Natural killer cell (primary cell): Measurements from ENCODE around the gene SYNPO. TPM values are rescaled to one million over a fixed set of nuclear protein-coding genes. Genes with fewer than 3 reads are reported as not detected.

ENCODE experiments used
- ATAC-seq, 3 donors: fragments of 150-1000 bp in 2 of 3; fragments of 200-7000 bp in 1 of 3; cut with Tn5 transposase; 1 replicate in 1 of 3; 2 replicates in 2 of 3; pipeline ENCODE4 v1.10.0; 2021; ENCODE audit warnings: mild to moderate bottlenecking in 2 of 3, moderate library complexity in 2 of 3
- DNase-seq, 2 donors: peaks; one replicate each; pipeline versions ENCODE4 v3.0.0 to v3.0.0-alpha.2; 2013 to 2021; ENCODE audit warnings: mixed read lengths in 1 of 2
- H3K27ac ChIP-seq: one replicate; pipeline ENCODE4 v1.5.1; 2013; ENCODE audit warnings: mild to moderate bottlenecking, low read length
- H3K27me3 ChIP-seq: one replicate; pipeline ENCODE4 v1.6.1; 2013; ENCODE audit warnings: low read length; ENCODE audit not compliant: control insufficient read depth, insufficient read depth
- H3K36me3 ChIP-seq: one replicate; pipeline ENCODE4 v1.6.1; 2013; ENCODE audit warnings: low read length; ENCODE audit not compliant: control insufficient read depth, insufficient read depth
- H3K4me1 ChIP-seq: one replicate; pipeline ENCODE4 v1.6.1; 2013; ENCODE audit warnings: low read length; ENCODE audit not compliant: control insufficient read depth, insufficient read depth
- H3K4me3 ChIP-seq: one replicate; pipeline ENCODE4 v1.5.1; 2013; ENCODE audit warnings: low read length
- H3K9me3 ChIP-seq: one replicate; pipeline ENCODE4 v1.6.1; 2013; ENCODE audit warnings: low read length; ENCODE audit not compliant: control insufficient read depth, insufficient read depth
- H3K27ac Mint-ChIP-seq, 2 donors: one replicate each; pipeline ENCODE4 v1.8.0; 2022; ENCODE audit warnings: mild to moderate bottlenecking in 2 of 2, mixed read lengths in 2 of 2, moderate library complexity in 1 of 2
- H3K27me3 Mint-ChIP-seq, 2 donors: one replicate each; pipeline ENCODE4 v1.8.0; 2022; ENCODE audit warnings: low read depth in 2 of 2, mixed read lengths in 2 of 2
- H3K36me3 Mint-ChIP-seq: one replicate; pipeline ENCODE4 v1.8.0; 2022; ENCODE audit warnings: mixed read lengths
- H3K4me1 Mint-ChIP-seq, 2 donors: one replicate each; pipeline ENCODE4 v1.8.0; 2022; ENCODE audit warnings: mixed read lengths in 2 of 2
- H3K4me3 Mint-ChIP-seq: one replicate; pipeline ENCODE4 v1.8.0; 2022; ENCODE audit warnings: mild to moderate bottlenecking, moderate library complexity, mixed read lengths
- H3K9me3 Mint-ChIP-seq, 2 donors: one replicate each; pipeline ENCODE4 v1.8.0; 2022; ENCODE audit warnings: mixed read lengths in 2 of 2
- WGBS: methylation state at CpG from one replicate; pipeline ENCODE4 v1.1.7; 2013; ENCODE audit warnings: missing lambda C conversion rate; ENCODE audit not compliant: insufficient coverage; 5-methylcytosine and 5-hydroxymethylcytosine counted together
- intact Hi-C: fragments of 100-400 bp; cut with micrococcal nuclease; formaldehyde crosslinking; loops from one replicate; pipeline ENCODE4 v1.14.2; 2022
- total RNA-seq, 4 donors: library from RNA; stranded (reverse); fragments of 120-200 nt in 1 of 4; gene quantifications; one replicate each; pipeline versions ENCODE4 v1.2.3 to v1.2.4, GENCODE V29; 2013 to 2022
- TF ChIP-seq, protein P1 (sequence below): fragments of 200-600 bp; IDR thresholded peaks from one replicate; pipeline ENCODE4 v1.8.0; 2022; ENCODE audit warnings: antibody characterized with exemption

The SYNPO gene
- total RNA-seq, 3 donors from 2014 or later (not counting 1 experiment from before 2014, with no cell fraction given), result 0.16 to 0.48 TPM; not detected in 1

- Histone ChIP-seq H3K9me3 (no peaks in the 10 kb centered on the region), H3K4me1 (no peaks in the 10 kb centered on the region), H3K4me3 (no peak overlapping the region), H3K27me3 (no peaks in the 10 kb centered on the region), H3K27ac (no peak overlapping the region), H3K36me3 (no peaks in the 10 kb centered on the region)
- no peak overlapping the region for H3K4me3 Mint-ChIP-seq
- no peaks in the 10 kb centered on the region for H3K36me3 Mint-ChIP-seq
- TF ChIP-seq, protein P1, sequence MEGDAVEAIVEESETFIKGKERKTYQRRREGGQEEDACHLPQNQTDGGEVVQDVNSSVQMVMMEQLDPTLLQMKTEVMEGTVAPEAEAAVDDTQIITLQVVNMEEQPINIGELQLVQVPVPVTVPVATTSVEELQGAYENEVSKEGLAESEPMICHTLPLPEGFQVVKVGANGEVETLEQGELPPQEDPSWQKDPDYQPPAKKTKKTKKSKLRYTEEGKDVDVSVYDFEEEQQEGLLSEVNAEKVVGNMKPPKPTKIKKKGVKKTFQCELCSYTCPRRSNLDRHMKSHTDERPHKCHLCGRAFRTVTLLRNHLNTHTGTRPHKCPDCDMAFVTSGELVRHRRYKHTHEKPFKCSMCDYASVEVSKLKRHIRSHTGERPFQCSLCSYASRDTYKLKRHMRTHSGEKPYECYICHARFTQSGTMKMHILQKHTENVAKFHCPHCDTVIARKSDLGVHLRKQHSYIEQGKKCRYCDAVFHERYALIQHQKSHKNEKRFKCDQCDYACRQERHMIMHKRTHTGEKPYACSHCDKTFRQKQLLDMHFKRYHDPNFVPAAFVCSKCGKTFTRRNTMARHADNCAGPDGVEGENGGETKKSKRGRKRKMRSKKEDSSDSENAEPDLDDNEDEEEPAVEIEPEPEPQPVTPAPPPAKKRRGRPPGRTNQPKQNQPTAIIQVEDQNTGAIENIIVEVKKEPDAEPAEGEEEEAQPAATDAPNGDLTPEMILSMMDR, result no peak
- H3K9me3 Mint-ChIP-seq, result no peaks in the 10 kb centered on the region
- intact Hi-C loops, result no loop called here
- WGBS, result 88% methylated on average over 6 of the region's 6 CpGs
- no peak overlapping the region for H3K27ac Mint-ChIP-seq
- DNase-seq (no peak), ATAC-seq (peak in 1 of 3 donors; percentile 5)
- H3K4me1 Mint-ChIP-seq, result no peaks in the 10 kb centered on the region
- peaks cover 0 to 7% of the 10 kb centered on the region in 2 donors for H3K27me3 Mint-ChIP-seq
Observed at GRCh38 chr5:150605546-150605945, 34.9 kb upstream of the SYNPO start.

DNA sequence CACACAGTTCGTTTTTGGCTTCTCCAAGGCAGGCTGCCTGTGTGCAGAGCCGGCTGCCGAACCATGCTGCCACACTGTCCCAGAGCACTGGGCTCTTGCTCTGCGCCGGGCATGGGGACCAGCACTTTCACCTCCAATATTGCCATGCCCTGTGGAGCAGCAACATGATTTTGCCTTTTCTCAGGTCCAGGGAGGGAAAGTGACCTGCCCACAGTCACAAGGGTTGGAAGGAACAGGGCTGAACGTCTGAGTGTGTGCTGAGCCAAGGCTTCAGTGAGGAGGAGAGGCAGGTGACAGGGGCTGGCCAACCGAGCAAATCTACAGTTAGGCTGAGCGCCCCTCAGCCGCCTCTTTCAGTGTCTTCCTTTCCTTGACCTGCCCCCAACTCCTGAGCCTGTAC is 34.0 kb upstream of the SYNPO start:
- Histone ChIP-seq H3K27me3 (no peaks in the 10 kb centered on the region), H3K4me1 (no peaks in the 10 kb centered on the region), H3K4me3 (no peak overlapping the region), H3K27ac (no peak overlapping the region), H3K9me3 (no peaks in the 10 kb centered on the region), H3K36me3 (no peaks in the 10 kb centered on the region)
- intact Hi-C loops, result no loop called here
- Mint-ChIP-seq H3K27me3 (peaks cover 0 to 7% of the 10 kb centered on the region in 2 donors), H3K4me1 (no peaks in the 10 kb centered on the region), H3K36me3 (no peaks in the 10 kb centered on the region), H3K9me3 (no peaks in the 10 kb centered on the region), H3K4me3 (no peak overlapping the region), H3K27ac (no peak overlapping the region)
- ATAC-seq, result no peak
- 86% methylated on average over 9 of the region's 9 CpGs for WGBS
- DNase-seq, result no peak
- TF ChIP-seq, protein P1, result no peak

DNA sequence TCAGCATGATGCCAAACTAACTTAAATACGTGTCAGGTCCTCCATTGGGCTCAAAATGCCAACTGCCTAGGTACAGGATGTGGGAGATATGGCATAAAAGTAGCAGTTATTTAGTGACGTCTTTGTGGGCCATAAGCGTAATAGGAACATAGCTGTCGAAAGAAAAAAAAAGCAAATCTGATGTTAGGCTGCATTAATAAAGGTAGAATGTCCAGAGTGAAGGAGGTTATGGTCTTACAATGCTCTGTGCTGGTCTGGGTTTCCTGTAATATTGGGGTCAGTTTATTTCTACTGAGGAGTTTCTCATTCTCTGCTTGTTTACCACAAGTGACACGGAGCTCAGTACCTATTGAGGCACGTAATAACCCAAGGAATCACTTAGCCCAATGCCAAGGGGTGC is 33.4 kb upstream of the SYNPO start:
- Histone ChIP-seq H3K4me3 (no peak overlapping the region), H3K36me3 (no peaks in the 10 kb centered on the region), H3K27me3 (no peaks in the 10 kb centered on the region), H3K4me1 (no peaks in the 10 kb centered on the region), H3K27ac (no peak overlapping the region), H3K9me3 (no peaks in the 10 kb centered on the region)
- intact Hi-C loops, result no loop called here
- Mint-ChIP-seq H3K27ac (no peak overlapping the region), H3K27me3 (peaks cover 0 to 7% of the 10 kb centered on the region in 2 donors), H3K4me3 (no peak overlapping the region), H3K9me3 (no peaks in the 10 kb centered on the region), H3K36me3 (no peaks in the 10 kb centered on the region), H3K4me1 (no peaks in the 10 kb centered on the region)
- ATAC-seq, result no peak
- TF ChIP-seq, protein P1, result no peak
- no peak for DNase-seq
- WGBS, result 87% methylated on average over 6 of the region's 6 CpGs

DNA sequence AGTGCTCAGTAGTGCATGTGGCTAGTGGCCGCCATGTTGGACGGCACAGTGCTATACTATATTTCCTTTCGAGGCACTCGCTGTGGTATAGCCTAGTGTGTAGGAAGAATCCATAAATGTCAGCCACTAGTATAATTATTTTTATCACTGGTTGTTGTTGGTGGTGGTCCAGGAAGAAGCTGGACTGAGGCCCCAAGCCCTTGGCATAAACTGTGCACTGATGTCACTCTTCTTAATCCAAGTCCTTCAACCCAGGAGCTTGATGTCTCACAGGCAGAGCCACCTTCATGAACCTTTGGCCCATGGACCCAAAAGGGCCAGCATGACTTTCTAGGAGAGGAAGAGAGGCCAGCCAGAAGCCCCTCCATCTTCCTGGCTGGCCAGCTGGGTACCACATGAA is 32.5 kb upstream of the SYNPO start:
- no peaks in the 10 kb centered on the region for H3K4me1 ChIP-seq
- no peaks in the 10 kb centered on the region for H3K9me3 ChIP-seq
- H3K36me3 Mint-ChIP-seq, result no peaks in the 10 kb centered on the region
- no peak overlapping the region for H3K27ac Mint-ChIP-seq
- H3K9me3 Mint-ChIP-seq, result no peaks in the 10 kb centered on the region
- no peaks in the 10 kb centered on the region for H3K27me3 ChIP-seq
- no peaks in the 10 kb centered on the region for H3K4me1 Mint-ChIP-seq
- H3K27ac ChIP-seq, result no peak overlapping the region
- H3K27me3 Mint-ChIP-seq, result peaks cover 0 to 7% of the 10 kb centered on the region in 2 donors
- DNase-seq, result no peak
- no peaks in the 10 kb centered on the region for H3K36me3 ChIP-seq
- ATAC-seq, result no peak
- WGBS, result 95% methylated on average over 4 of the region's 4 CpGs
- H3K4me3 Mint-ChIP-seq, result no peak overlapping the region
- no peak overlapping the region for H3K4me3 ChIP-seq
- TF ChIP-seq, protein P1, result no peak
- intact Hi-C loops, result no loop called here
